DOHH2 (cell line): ENCODE measurements around the gene PARP16.

Experiments used
- H3F3A ChIP-seq: fragments of 200-600 bp; sonication (generic), shearing (Covaris generic); 2 replicates; pipeline ENCODE4 v1.6.0; 2016; ENCODE audit warnings: antibody characterized with exemption, mild to moderate bottlenecking; ENCODE audit not compliant: control insufficient read depth, insufficient read depth
- H3K27ac ChIP-seq: fragments of 200-600 bp; sonication (generic); 2 replicates; pipeline ENCODE4 v1.5.1; 2014; ENCODE audit warnings: low read depth, mild to moderate bottlenecking, low read length, moderate library complexity
- H3K27me3 ChIP-seq: fragments of 200-600 bp; sonication (generic); 2 replicates; pipeline ENCODE4 v1.6.1; 2014; ENCODE audit warnings: mild to moderate bottlenecking, low read length, mixed read lengths; ENCODE audit not compliant: control insufficient read depth
- H3K36me3 ChIP-seq: fragments of 200-600 bp; sonication (generic); 2 replicates; pipeline ENCODE4 v1.6.1; 2014; ENCODE audit warnings: mild to moderate bottlenecking, low read length, moderate library complexity, mixed read lengths; ENCODE audit not compliant: control insufficient read depth
- H3K4me1 ChIP-seq: fragments of 200-600 bp; sonication (generic); 2 replicates; pipeline ENCODE4 v1.6.1; 2014; ENCODE audit warnings: mild to moderate bottlenecking, low read length, mixed read lengths; ENCODE audit not compliant: control insufficient read depth
- H3K4me2 ChIP-seq: fragments of 200-600 bp; sonication (generic); 2 replicates; pipeline ENCODE4 v1.6.0; 2014; ENCODE audit warnings: mild to moderate bottlenecking, low read length, moderate library complexity
- H3K4me3 ChIP-seq: fragments of 200-600 bp; sonication (generic); 2 replicates; pipeline ENCODE4 v1.5.1; 2014; ENCODE audit warnings: mild to moderate bottlenecking, low read length, mixed read lengths
- H3K79me2 ChIP-seq: fragments of 200-600 bp; sonication (generic); 2 replicates; pipeline ENCODE4 v1.6.1; 2014; ENCODE audit warnings: mild to moderate bottlenecking, low read length, mixed read lengths; ENCODE audit not compliant: control insufficient read depth
- H3K9me2 ChIP-seq: fragments of 200-600 bp; sonication (generic); replicated peaks from 2 replicates; pipeline ENCODE4 v1.6.1; 2014; ENCODE audit warnings: mild to moderate bottlenecking, low read length, mixed read lengths; ENCODE audit not compliant: control insufficient read depth
- H3K9me3 ChIP-seq: fragments of 200-600 bp; sonication (generic); 2 replicates; pipeline ENCODE4 v1.6.1; 2014; ENCODE audit warnings: antibody characterized with exemption, low read length, mixed read lengths; ENCODE audit not compliant: control insufficient read depth, insufficient read depth
- H4K20me1 ChIP-seq: fragments of 200-600 bp; sonication (generic); 2 replicates; pipeline ENCODE4 v1.6.0; 2014; ENCODE audit warnings: low read depth, mild to moderate bottlenecking, antibody characterized with exemption, low read length, moderate library complexity; ENCODE audit not compliant: control insufficient read depth, insufficient read depth
- EZH2phosphoT487 ChIP-seq: fragments of 200-600 bp; sonication (generic); IDR thresholded peaks from 2 replicates; pipeline ENCODE4 v1.6.1; 2017; ENCODE audit warnings: borderline replicate concordance, mild to moderate bottlenecking, antibody characterized with exemption, low read length, moderate library complexity, mixed read lengths
- TF ChIP-seq, protein P1 (sequence below): fragments of 200-600 bp; sonication (generic); IDR thresholded peaks from one replicate; pipeline ENCODE4 v1.5.1; 2014; ENCODE audit warnings: antibody characterized with exemption, mild to moderate bottlenecking, low read depth, low read length; ENCODE audit not compliant: poor library complexity, severe bottlenecking

Gene PARP16

GRCh38 chr15:65305776-65306175 lies 19.1 kb upstream of the PARP16 start:
- no peak for TF ChIP-seq EZH2phosphoT487
- TF ChIP-seq, protein P1, sequence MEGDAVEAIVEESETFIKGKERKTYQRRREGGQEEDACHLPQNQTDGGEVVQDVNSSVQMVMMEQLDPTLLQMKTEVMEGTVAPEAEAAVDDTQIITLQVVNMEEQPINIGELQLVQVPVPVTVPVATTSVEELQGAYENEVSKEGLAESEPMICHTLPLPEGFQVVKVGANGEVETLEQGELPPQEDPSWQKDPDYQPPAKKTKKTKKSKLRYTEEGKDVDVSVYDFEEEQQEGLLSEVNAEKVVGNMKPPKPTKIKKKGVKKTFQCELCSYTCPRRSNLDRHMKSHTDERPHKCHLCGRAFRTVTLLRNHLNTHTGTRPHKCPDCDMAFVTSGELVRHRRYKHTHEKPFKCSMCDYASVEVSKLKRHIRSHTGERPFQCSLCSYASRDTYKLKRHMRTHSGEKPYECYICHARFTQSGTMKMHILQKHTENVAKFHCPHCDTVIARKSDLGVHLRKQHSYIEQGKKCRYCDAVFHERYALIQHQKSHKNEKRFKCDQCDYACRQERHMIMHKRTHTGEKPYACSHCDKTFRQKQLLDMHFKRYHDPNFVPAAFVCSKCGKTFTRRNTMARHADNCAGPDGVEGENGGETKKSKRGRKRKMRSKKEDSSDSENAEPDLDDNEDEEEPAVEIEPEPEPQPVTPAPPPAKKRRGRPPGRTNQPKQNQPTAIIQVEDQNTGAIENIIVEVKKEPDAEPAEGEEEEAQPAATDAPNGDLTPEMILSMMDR: no peak
- Histone ChIP-seq H3K4me2 (peak overlapping the region; percentile 79), H3K36me3 (no peaks in the 10 kb centered on the region), H4K20me1 (no peaks in the 10 kb centered on the region), H3K4me1 (peaks cover 27% of the 10 kb centered on the region), H3K4me3 (no peak overlapping the region), H3F3A (peaks cover 22% of the 10 kb centered on the region), H3K27ac (peak overlapping the region; percentile 74; the same call in 1 of the 2 replicates), H3K27me3 (no peaks in the 10 kb centered on the region), H3K79me2 (no peaks in the 10 kb centered on the region), H3K9me2 (no peaks in the 10 kb centered on the region), H3K9me3 (peaks cover 5% of the 10 kb centered on the region; the same call in 1 of the 2 replicates)

DNA sequence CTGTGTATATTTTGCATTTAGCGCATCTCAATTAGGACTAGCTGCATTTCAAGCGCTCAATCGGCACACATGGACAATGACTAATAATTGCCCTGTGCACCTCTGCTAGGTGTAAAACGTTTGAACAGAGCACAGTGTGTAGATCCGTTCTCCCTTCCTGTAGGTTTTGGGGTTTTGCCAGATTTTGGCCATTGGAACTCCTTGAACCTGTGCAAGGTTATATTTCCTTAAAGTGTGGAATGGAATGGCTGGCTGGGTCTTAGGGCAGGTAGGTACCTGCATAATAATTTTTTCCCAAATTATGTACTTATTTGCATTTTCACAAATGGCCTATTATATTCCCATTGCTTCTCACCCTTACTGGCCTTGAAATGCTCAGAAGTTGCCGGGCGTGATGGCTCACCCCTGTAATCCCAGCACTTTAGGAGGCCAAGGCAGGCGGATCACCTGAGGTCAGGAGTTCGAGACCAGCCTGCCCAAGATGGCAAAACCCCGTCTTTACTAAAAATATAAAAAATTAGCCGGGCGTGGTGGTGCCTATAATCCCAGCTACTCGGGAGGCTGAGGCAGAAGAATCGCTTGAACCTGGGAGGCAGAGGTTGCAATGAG lies 18.6 kb upstream of the PARP16 start:
- Histone ChIP-seq H3K4me1 (peaks cover 29% of the 10 kb centered on the region), H3K27me3 (no peaks in the 10 kb centered on the region), H3K36me3 (no peaks in the 10 kb centered on the region), H3K9me2 (no peaks in the 10 kb centered on the region), H3K4me3 (peak overlapping the region; percentile 54), H3F3A (peaks cover 22% of the 10 kb centered on the region), H3K4me2 (peak overlapping the region; percentile 79), H4K20me1 (no peaks in the 10 kb centered on the region), H3K27ac (peak overlapping the region; percentile 74), H3K79me2 (no peaks in the 10 kb centered on the region), H3K9me3 (peaks cover 7% of the 10 kb centered on the region; the same call in 1 of the 2 replicates)
- TF ChIP-seq, protein P1: no peak
- TF ChIP-seq EZH2phosphoT487: no peak

GRCh38 chr15:65304381-65305149 lies 17.9 kb upstream of the PARP16 start, which contains the start of gene RNU5B-1:
TSS of gene RNU5B-1 (plus strand) at chr15:65304677.
- peaks cover 22% of the 10 kb centered on the region for H3F3A ChIP-seq
- TF ChIP-seq EZH2phosphoT487: no peak
- TF ChIP-seq, protein P1: peak; percentile 92

More at GRCh38 chr15:65304381-65305149, 17.9 kb upstream of the PARP16 start, which contains the start of gene RNU5B-1:
- no peaks in the 10 kb centered on the region for H3K79me2 ChIP-seq
- peak within 1 kb of the TSS; percentile 91 for H3K4me2 ChIP-seq
- H3K9me3 ChIP-seq: peaks cover 7% of the 10 kb centered on the region; the same call in 1 of the 2 replicates
- peak within 1 kb of the TSS; percentile 74 for H3K27ac ChIP-seq
- H3K4me3 ChIP-seq: peak within 1 kb of the TSS; percentile 75
- no peaks in the 10 kb centered on the region for H4K20me1 ChIP-seq
- no peaks in the 10 kb centered on the region for H3K9me2 ChIP-seq
- no peaks in the 10 kb centered on the region for H3K36me3 ChIP-seq
- H3K27me3 ChIP-seq: no peaks in the 10 kb centered on the region
- peaks cover 33% of the 10 kb centered on the region for H3K4me1 ChIP-seq
